Body of pancreas (tissue), 4 donors: Measurements from ENCODE around the gene VEZT.
"Not testable (repeated sequence)": the region's sequence is repeated elsewhere in the genome, so short reads cannot be mapped to it uniquely, and the experiment has no call there.

Experiments used
- CTCF ChIP-seq, 7 experiments: fragments of 450-650 bp in 4 of 7; fragments of 200-600 bp in 3 of 7; sonication (generic) in 3 of 7; IDR thresholded peaks; one replicate each; pipeline ENCODE4 v1.5.1; 2016 to 2019; ENCODE audit warnings: antibody characterized with exemption in 7 of 7
- POLR2A ChIP-seq, 3 donors: fragments of 450-650 bp; IDR thresholded peaks; one replicate each; pipeline ENCODE4 v1.6.1; 2016; ENCODE audit warnings: antibody characterized with exemption in 3 of 3, mild to moderate bottlenecking in 2 of 3

- not testable (repeated sequence) for TF ChIP-seq CTCF, POLR2A (IDR thresholded peaks at IDR 0.05)
Measured at GRCh38 chr12:95235621-95236020, 18.0 kb downstream of the VEZT start.
